Endothelial cell of umbilical vein (primary cell): Measurements from ENCODE around the gene HSPG2.

Experiments
- EZH2 ChIP-seq: IDR thresholded peaks from 2 replicates; pipeline ENCODE4 v1.6.1; 2012; ENCODE audit warnings: borderline replicate concordance, low read depth, mild to moderate bottlenecking, moderate library complexity, low read length, inconsistent platforms; ENCODE audit not compliant: severe bottlenecking
- JUN ChIP-seq: IDR thresholded peaks from 2 replicates; pipeline ENCODE4 v1.6.1; 2011; ENCODE audit warnings: borderline replicate concordance, low read depth; ENCODE audit not compliant: insufficient read length, insufficient read depth
- MYC ChIP-seq: IDR thresholded peaks from one replicate; pipeline ENCODE4 v1.6.1; 2011; ENCODE audit warnings: mild to moderate bottlenecking, low read depth, low read length
- POLR2A ChIP-seq: IDR thresholded peaks from 2 replicates; pipeline ENCODE4 v1.6.1; 2012; ENCODE audit warnings: low read depth, mild to moderate bottlenecking, control low read depth, low read length
- TF ChIP-seq, protein P1 (sequence below), 2 donors: IDR thresholded peaks; 1 replicate in 1 of 2; 2 replicates in 1 of 2; pipeline ENCODE4 v1.5.1; 2011; ENCODE audit warnings: low read length in 2 of 2, mild to moderate bottlenecking in 2 of 2, moderate library complexity in 2 of 2, control low read depth in 1 of 2, inconsistent platforms in 1 of 2, low read depth in 1 of 2; ENCODE audit not compliant: insufficient read depth in 1 of 2; ENCODE audit errors: extremely low read depth in 1 of 2
- TF ChIP-seq, protein P2 (sequence below): IDR thresholded peaks from 2 replicates; pipeline ENCODE4 v1.6.1; 2011; ENCODE audit not compliant: insufficient read depth, insufficient read length

DNA sequence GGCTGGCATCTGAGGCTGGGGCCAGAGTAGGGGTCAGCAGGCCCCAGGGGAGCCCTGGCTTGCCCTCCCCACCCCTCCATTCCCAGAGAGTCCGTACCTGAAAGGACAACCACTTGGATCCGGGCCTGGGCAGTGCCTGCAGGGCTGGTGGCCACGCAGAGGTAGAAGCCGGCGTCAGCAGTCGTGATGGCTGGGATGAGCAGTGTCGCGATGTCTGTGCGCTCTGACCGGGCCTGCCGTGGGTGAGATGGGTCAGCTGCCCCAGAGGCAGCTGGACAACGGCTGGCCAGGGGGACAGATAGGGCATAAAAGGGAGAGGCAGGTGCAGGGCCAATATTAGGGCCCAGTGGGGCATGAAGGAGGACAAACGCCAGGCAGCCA, 82.4 kb downstream of the HSPG2 start:
- TF ChIP-seq, protein P1, sequence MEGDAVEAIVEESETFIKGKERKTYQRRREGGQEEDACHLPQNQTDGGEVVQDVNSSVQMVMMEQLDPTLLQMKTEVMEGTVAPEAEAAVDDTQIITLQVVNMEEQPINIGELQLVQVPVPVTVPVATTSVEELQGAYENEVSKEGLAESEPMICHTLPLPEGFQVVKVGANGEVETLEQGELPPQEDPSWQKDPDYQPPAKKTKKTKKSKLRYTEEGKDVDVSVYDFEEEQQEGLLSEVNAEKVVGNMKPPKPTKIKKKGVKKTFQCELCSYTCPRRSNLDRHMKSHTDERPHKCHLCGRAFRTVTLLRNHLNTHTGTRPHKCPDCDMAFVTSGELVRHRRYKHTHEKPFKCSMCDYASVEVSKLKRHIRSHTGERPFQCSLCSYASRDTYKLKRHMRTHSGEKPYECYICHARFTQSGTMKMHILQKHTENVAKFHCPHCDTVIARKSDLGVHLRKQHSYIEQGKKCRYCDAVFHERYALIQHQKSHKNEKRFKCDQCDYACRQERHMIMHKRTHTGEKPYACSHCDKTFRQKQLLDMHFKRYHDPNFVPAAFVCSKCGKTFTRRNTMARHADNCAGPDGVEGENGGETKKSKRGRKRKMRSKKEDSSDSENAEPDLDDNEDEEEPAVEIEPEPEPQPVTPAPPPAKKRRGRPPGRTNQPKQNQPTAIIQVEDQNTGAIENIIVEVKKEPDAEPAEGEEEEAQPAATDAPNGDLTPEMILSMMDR (IDR thresholded peaks at IDR 0.05; ENCODE audit: extremely low read depth in 1 of 2, insufficient read depth in 1 of 2, low read depth in 1 of 2, low read length in 2 of 2): no peak
- TF ChIP-seq MYC: no peak
- TF ChIP-seq POLR2A: no peak
- TF ChIP-seq, protein P2, sequence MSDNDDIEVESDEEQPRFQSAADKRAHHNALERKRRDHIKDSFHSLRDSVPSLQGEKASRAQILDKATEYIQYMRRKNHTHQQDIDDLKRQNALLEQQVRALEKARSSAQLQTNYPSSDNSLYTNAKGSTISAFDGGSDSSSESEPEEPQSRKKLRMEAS: no peak
- no peak for TF ChIP-seq EZH2
- no peak for TF ChIP-seq JUN
